OCI-LY7 (cell line): ENCODE data around the gene CLEC12A.

Source experiments
- EZH2phosphoT487 ChIP-seq: fragments of 200-600 bp; sonication (generic); IDR thresholded peaks from 2 replicates; pipeline ENCODE4 v1.6.1; 2018; ENCODE audit warnings: low read depth, borderline replicate concordance, mild to moderate bottlenecking, mixed run types, antibody characterized with exemption, low read length, moderate library complexity, mixed read lengths
- TF ChIP-seq, protein P1 (sequence below): fragments of 200-600 bp; sonication (generic); conservative IDR thresholded peaks from 2 replicates; pipeline ENCODE4 v1.5.1; 2014; ENCODE audit warnings: mild to moderate bottlenecking, antibody characterized with exemption, low read length, moderate library complexity, mixed read lengths

GRCh38 chr12:9969673-9970072 is 1.5 kb upstream of the CLEC12A start:
- TF ChIP-seq EZH2phosphoT487, result no peak
- TF ChIP-seq, protein P1, sequence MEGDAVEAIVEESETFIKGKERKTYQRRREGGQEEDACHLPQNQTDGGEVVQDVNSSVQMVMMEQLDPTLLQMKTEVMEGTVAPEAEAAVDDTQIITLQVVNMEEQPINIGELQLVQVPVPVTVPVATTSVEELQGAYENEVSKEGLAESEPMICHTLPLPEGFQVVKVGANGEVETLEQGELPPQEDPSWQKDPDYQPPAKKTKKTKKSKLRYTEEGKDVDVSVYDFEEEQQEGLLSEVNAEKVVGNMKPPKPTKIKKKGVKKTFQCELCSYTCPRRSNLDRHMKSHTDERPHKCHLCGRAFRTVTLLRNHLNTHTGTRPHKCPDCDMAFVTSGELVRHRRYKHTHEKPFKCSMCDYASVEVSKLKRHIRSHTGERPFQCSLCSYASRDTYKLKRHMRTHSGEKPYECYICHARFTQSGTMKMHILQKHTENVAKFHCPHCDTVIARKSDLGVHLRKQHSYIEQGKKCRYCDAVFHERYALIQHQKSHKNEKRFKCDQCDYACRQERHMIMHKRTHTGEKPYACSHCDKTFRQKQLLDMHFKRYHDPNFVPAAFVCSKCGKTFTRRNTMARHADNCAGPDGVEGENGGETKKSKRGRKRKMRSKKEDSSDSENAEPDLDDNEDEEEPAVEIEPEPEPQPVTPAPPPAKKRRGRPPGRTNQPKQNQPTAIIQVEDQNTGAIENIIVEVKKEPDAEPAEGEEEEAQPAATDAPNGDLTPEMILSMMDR, result no peak
